Spleen (tissue), 7 donors: ENCODE data around the gene MST1.

Experiments
- CTCF ChIP-seq, 11 experiments: fragments of 200-600 bp in 7 of 11; fragments of 450-650 bp in 4 of 11; sonication (generic) in 4 of 11; IDR thresholded peaks in 8 of 11; conservative IDR thresholded peaks in 3 of 11; 1 replicate in 7 of 11; 2 replicates in 4 of 11; pipeline versions ENCODE4 v1.4.0 to v1.8.0; 2016 to 2021; ENCODE audit warnings: antibody characterized with exemption in 11 of 11, inconsistent platforms in 4 of 11, mild to moderate bottlenecking in 1 of 11
- POLR2AphosphoS5 ChIP-seq, 3 donors: sonication (generic); formaldehyde crosslinking; IDR thresholded peaks; one replicate each; pipeline ENCODE4 v1.5.1; 2017; ENCODE audit warnings: antibody characterized with exemption in 3 of 3
- donor health status: DM: no; HTN: no; CAD: no; lungs with moderate emphysema.
- donor health status: DM: no; HTN: no; CAD: no.
- donor health status: DM: no; HTN: no; CAD: no.

- TF ChIP-seq CTCF (IDR thresholded peaks at IDR 0.05 in 8 of 11, conservative IDR thresholded peaks at IDR 0.05 in 3 of 11): no peak
- TF ChIP-seq POLR2AphosphoS5 (IDR thresholded peaks at IDR 0.05): peak in 1 of 3 donors; percentile 20
Observed at GRCh38 chr3:49738067-49738713, 48.9 kb upstream of the MST1 start.
